OCI-LY7 (cell line): ENCODE measurements around the gene TEKTIP1. TPM values are rescaled to one million over a fixed set of nuclear protein-coding genes. Genes with fewer than 3 reads are reported as not detected.
"Not testable (repeated sequence)": the region's sequence is repeated elsewhere in the genome, so short reads cannot be mapped to it uniquely, and the experiment has no call there.

ENCODE experiments used
- BruUV-seq: library from RNA; stranded (reverse); fragments of 400-500 nt; replicated peaks from 2 replicates; lab custom pipeline; 2021; lab: Mats Ljungman, UMichigan
- CTCF ChIA-PET: fragments of 300-600 bp; sonication (Branson Sonifier 250); formaldehyde crosslinking; loops from one replicate; lab custom pipeline; 2022; ENCODE audit warnings: antibody characterized with exemption; ENCODE audit not compliant: unreplicated experiment; lab: Charles Lee
- POLR2A ChIA-PET: fragments of 300-600 bp; sonication (Branson Sonifier 250); formaldehyde crosslinking; loops from one replicate; lab custom pipeline; 2022; ENCODE audit warnings: antibody characterized with exemption; lab: Charles Lee
- DNase-seq: peaks from one replicate; pipeline ENCODE4 v3.0.0-alpha.2; 2015; ENCODE audit warnings: low spot score
- H2AFZ ChIP-seq: fragments of 200-600 bp; sonication (generic), shearing (Covaris generic); 2 replicates; pipeline ENCODE4 v1.6.1; 2014; ENCODE audit warnings: mild to moderate bottlenecking, antibody characterized with exemption, low read length, moderate library complexity
- H3K27ac ChIP-seq: fragments of 200-600 bp; sonication (generic); 2 replicates; pipeline ENCODE4 v1.5.1; 2014; ENCODE audit warnings: mixed run types, low read depth, mild to moderate bottlenecking, moderate library complexity, low read length, inconsistent platforms; ENCODE audit not compliant: poor library complexity, severe bottlenecking
- H3K36me3 ChIP-seq: fragments of 200-600 bp; sonication (generic); 2 replicates; pipeline ENCODE4 v1.6.1; 2014; ENCODE audit warnings: mild to moderate bottlenecking, antibody characterized with exemption, low read length, moderate library complexity, mixed read lengths; ENCODE audit not compliant: insufficient read depth
- H3K4me1 ChIP-seq: fragments of 200-600 bp; sonication (generic); 2 replicates; pipeline ENCODE4 v1.5.1; 2014; ENCODE audit warnings: mild to moderate bottlenecking, low read length; ENCODE audit not compliant: insufficient read depth, poor library complexity, severe bottlenecking
- H3K4me2 ChIP-seq: fragments of 200-600 bp; sonication (generic); 2 replicates; pipeline ENCODE4 v1.6.1; 2014; ENCODE audit warnings: mild to moderate bottlenecking, low read length
- H3K4me3 ChIP-seq: fragments of 200-600 bp; sonication (generic); 2 replicates; pipeline ENCODE4 v1.5.1; 2014; ENCODE audit warnings: mild to moderate bottlenecking, low read depth, low read length; ENCODE audit not compliant: poor library complexity, severe bottlenecking
- H3K79me2 ChIP-seq: fragments of 200-600 bp; sonication (generic); 2 replicates; pipeline ENCODE4 v1.6.1; 2016; ENCODE audit warnings: low read depth, mild to moderate bottlenecking, low read length, moderate library complexity, mixed read lengths; ENCODE audit not compliant: insufficient read depth
- H3K9me2 ChIP-seq: fragments of 200-600 bp; sonication (generic); 2 replicates; pipeline ENCODE4 v1.6.1; 2016; ENCODE audit warnings: mild to moderate bottlenecking, low read length, mixed read lengths; ENCODE audit not compliant: insufficient read depth
- H3K9me3 ChIP-seq: fragments of 200-600 bp; sonication (generic); 2 replicates; pipeline ENCODE4 v1.6.1; 2014; ENCODE audit warnings: mild to moderate bottlenecking, mixed run types, low read length, mixed read lengths
- H4K20me1 ChIP-seq: fragments of 200-600 bp; sonication (generic); 2 replicates; pipeline ENCODE4 v1.6.1; 2014; ENCODE audit warnings: mild to moderate bottlenecking, antibody characterized with exemption, low read length, moderate library complexity, mixed read lengths; ENCODE audit not compliant: insufficient read depth
- CTCF ChIP-seq: fragments of 200-600 bp; sonication (generic); conservative IDR thresholded peaks from 2 replicates; pipeline ENCODE4 v1.5.1; 2014; ENCODE audit warnings: mild to moderate bottlenecking, antibody characterized with exemption, low read length, moderate library complexity, mixed read lengths
- EZH2phosphoT487 ChIP-seq: fragments of 200-600 bp; sonication (generic); IDR thresholded peaks from 2 replicates; pipeline ENCODE4 v1.6.1; 2018; ENCODE audit warnings: low read depth, borderline replicate concordance, mild to moderate bottlenecking, mixed run types, antibody characterized with exemption, low read length, moderate library complexity, mixed read lengths
- intact Hi-C: fragments of 100-400 bp; cut with micrococcal nuclease; formaldehyde crosslinking; loops from one replicate; pipeline ENCODE4 v1.10.0; 2022; ENCODE audit not compliant: unreplicated experiment
- total RNA-seq, 2 experiments: library from RNA; depleted of rRNA in 1 of 2; stranded (reverse); fragments of >200 nt in 1 of 2; shearing (Covaris generic) in 1 of 2; gene quantifications; 2 replicates each; pipeline ENCODE4 v1.2.3, GENCODE V29; 2014 to 2022

Gene TEKTIP1
- total RNA-seq, 2 experiments from 2014 or later, result 0.44 to 7.0 TPM

GRCh38 chr19:3580156-3580934 is 41.4 kb downstream of the TEKTIP1 start:
- Histone ChIP-seq H3K4me3 (no peak overlapping the region), H3K79me2 (no peaks in the 10 kb centered on the region), H3K9me2 (no peaks in the 10 kb centered on the region), H3K27ac (no peak overlapping the region), H4K20me1 (no peaks in the 10 kb centered on the region), H3K4me1 (no peaks in the 10 kb centered on the region), H3K36me3 (peaks cover 14% of the 10 kb centered on the region), H2AFZ (no peak overlapping the region), H3K9me3 (no peaks in the 10 kb centered on the region), H3K4me2 (no peak overlapping the region)
- no peak for DNase-seq
- TF ChIP-seq EZH2phosphoT487 (no peak), CTCF (no peak)
- intact Hi-C loops, result no loop called here
- ChIA-PET POLR2A (no interaction called here), CTCF (no interaction called here)
- BruUV-seq, result no TSS peak

GRCh38 chr19:3581792-3582191 is 42.8 kb downstream of the TEKTIP1 start:
- H3K9me2 ChIP-seq, H3K4me3 ChIP-seq, H3K27ac ChIP-seq, DNase-seq, H4K20me1 ChIP-seq, H3K9me3 ChIP-seq, H3K4me1 ChIP-seq, H3K36me3 ChIP-seq, H3K79me2 ChIP-seq, intact Hi-C loops, H2AFZ ChIP-seq, BruUV-seq, POLR2A ChIA-PET, H3K4me2 ChIP-seq: not testable (repeated sequence)
- CTCF ChIA-PET, result interaction anchor here (0.6 kb wide), 1 partner anchor 305 kb away, joined by 10 read pairs; no protein-coding TSS in a partner anchor

- H3K27ac ChIP-seq, H3K79me2 ChIP-seq, CTCF ChIA-PET, H3K4me2 ChIP-seq, H3K36me3 ChIP-seq, POLR2A ChIA-PET, H3K4me1 ChIP-seq, BruUV-seq, intact Hi-C loops, H4K20me1 ChIP-seq, H2AFZ ChIP-seq, H3K4me3 ChIP-seq, DNase-seq, H3K9me2 ChIP-seq, H3K9me3 ChIP-seq: not testable (repeated sequence)
These were observed 45.2 kb downstream of the TEKTIP1 start for GRCh38 chr19:3584036-3584802.
